SK-N-SH (cell line): ENCODE measurements around the gene CADPS2.

Experiments used
- EP300 ChIP-seq, 2 experiments: IDR thresholded peaks; 2 replicates each; pipeline versions ENCODE4 v1.4.0 to v1.6.1; 2012; ENCODE audit warnings: borderline replicate concordance in 1 of 2, low read depth in 1 of 2, low read length in 1 of 2
- EZH2phosphoT487 ChIP-seq: fragments of 200-600 bp; sonication (generic); IDR thresholded peaks from 2 replicates; pipeline ENCODE4 v1.6.1; 2017; ENCODE audit warnings: low read depth, mixed run types, mild to moderate bottlenecking, antibody characterized with exemption, moderate library complexity, borderline replicate concordance
- FOXM1 ChIP-seq: IDR thresholded peaks from 2 replicates; pipeline ENCODE4 v1.4.0; 2012; ENCODE audit warnings: low read depth, mild to moderate bottlenecking
- GABPA ChIP-seq: IDR thresholded peaks from 2 replicates; pipeline ENCODE4 v1.4.0; 2012; ENCODE audit warnings: low read depth, mild to moderate bottlenecking
- POLR2AphosphoS5 ChIP-seq: IDR thresholded peaks from 2 replicates; pipeline ENCODE4 v1.6.1; 2012; ENCODE audit warnings: low read depth, low read length
- TF ChIP-seq, protein P1 (sequence below): fragments of 200-600 bp; sonication (generic); IDR thresholded peaks from 2 replicates; pipeline ENCODE4 v1.6.1; 2017; ENCODE audit warnings: antibody characterized with exemption, mild to moderate bottlenecking, moderate library complexity
- TF ChIP-seq, protein P2 (sequence below): IDR thresholded peaks from 2 replicates; pipeline ENCODE4 v1.4.0; 2012; ENCODE audit warnings: low read depth, borderline replicate concordance
- TF ChIP-seq, protein P3 (sequence below): IDR thresholded peaks from 2 replicates; pipeline ENCODE4 v1.4.0; 2012; ENCODE audit warnings: low read depth, borderline replicate concordance

DNA sequence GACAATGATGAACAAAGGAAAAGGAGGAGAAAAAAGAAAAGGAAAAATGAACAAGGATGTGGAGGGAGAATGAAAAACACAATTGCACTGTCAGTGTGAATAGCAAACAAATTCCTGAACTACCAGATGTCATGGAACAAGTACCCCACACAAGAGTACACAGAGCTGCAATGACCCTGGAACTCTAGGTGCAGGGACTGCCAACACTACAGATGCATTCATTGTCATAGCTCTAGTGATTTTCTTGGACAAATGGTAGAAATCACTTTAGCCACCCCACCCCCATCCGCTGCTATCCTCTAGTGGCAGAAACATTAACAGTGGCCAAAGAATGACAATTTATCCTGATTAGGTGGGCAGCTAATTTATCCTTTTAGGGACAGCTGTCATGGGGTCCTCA lies 190.4 kb downstream of the CADPS2 start:
- TF ChIP-seq, protein P1, sequence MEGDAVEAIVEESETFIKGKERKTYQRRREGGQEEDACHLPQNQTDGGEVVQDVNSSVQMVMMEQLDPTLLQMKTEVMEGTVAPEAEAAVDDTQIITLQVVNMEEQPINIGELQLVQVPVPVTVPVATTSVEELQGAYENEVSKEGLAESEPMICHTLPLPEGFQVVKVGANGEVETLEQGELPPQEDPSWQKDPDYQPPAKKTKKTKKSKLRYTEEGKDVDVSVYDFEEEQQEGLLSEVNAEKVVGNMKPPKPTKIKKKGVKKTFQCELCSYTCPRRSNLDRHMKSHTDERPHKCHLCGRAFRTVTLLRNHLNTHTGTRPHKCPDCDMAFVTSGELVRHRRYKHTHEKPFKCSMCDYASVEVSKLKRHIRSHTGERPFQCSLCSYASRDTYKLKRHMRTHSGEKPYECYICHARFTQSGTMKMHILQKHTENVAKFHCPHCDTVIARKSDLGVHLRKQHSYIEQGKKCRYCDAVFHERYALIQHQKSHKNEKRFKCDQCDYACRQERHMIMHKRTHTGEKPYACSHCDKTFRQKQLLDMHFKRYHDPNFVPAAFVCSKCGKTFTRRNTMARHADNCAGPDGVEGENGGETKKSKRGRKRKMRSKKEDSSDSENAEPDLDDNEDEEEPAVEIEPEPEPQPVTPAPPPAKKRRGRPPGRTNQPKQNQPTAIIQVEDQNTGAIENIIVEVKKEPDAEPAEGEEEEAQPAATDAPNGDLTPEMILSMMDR = no peak
- TF ChIP-seq GABPA (no peak), EZH2phosphoT487 (no peak), FOXM1 (no peak), EP300 (IDR thresholded peaks at IDR 0.05; ENCODE audit: borderline replicate concordance in 1 of 2, low read depth in 1 of 2, low read length in 1 of 2) (no peak), POLR2AphosphoS5 (no peak)
- TF ChIP-seq, protein P2, sequence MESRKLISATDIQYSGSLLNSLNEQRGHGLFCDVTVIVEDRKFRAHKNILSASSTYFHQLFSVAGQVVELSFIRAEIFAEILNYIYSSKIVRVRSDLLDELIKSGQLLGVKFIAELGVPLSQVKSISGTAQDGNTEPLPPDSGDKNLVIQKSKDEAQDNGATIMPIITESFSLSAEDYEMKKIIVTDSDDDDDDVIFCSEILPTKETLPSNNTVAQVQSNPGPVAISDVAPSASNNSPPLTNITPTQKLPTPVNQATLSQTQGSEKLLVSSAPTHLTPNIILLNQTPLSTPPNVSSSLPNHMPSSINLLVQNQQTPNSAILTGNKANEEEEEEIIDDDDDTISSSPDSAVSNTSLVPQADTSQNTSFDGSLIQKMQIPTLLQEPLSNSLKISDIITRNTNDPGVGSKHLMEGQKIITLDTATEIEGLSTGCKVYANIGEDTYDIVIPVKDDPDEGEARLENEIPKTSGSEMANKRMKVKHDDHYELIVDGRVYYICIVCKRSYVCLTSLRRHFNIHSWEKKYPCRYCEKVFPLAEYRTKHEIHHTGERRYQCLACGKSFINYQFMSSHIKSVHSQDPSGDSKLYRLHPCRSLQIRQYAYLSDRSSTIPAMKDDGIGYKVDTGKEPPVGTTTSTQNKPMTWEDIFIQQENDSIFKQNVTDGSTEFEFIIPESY = no peak
- TF ChIP-seq, protein P3, sequence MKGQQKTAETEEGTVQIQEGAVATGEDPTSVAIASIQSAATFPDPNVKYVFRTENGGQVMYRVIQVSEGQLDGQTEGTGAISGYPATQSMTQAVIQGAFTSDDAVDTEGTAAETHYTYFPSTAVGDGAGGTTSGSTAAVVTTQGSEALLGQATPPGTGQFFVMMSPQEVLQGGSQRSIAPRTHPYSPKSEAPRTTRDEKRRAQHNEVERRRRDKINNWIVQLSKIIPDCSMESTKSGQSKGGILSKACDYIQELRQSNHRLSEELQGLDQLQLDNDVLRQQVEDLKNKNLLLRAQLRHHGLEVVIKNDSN = no peak
